OCI-LY1 (cell line): ENCODE results near the gene P4HA3.

ENCODE experiments used
- H2AFZ ChIP-seq: fragments of 200-600 bp; sonication (generic), shearing (Covaris generic); 2 replicates; pipeline ENCODE4 v1.6.0; 2014; ENCODE audit warnings: antibody characterized with exemption, mild to moderate bottlenecking, low read length
- H3F3A ChIP-seq: fragments of 200-600 bp; sonication (generic), shearing (Covaris generic); 2 replicates; pipeline ENCODE4 v1.6.0; 2014; ENCODE audit warnings: mild to moderate bottlenecking, antibody characterized with exemption, low read length, moderate library complexity; ENCODE audit not compliant: insufficient read depth
- H3K27ac ChIP-seq: fragments of 200-600 bp; sonication (generic); 2 replicates; pipeline ENCODE4 v1.5.1; 2014; ENCODE audit warnings: low read length, mixed run types, mild to moderate bottlenecking, low read depth; ENCODE audit not compliant: poor library complexity, severe bottlenecking
- H3K27me3 ChIP-seq: fragments of 200-600 bp; sonication (generic); 2 replicates; pipeline ENCODE4 v1.6.0; 2014; ENCODE audit warnings: antibody characterized with exemption, mild to moderate bottlenecking, low read length, moderate library complexity; ENCODE audit not compliant: insufficient read depth
- H3K36me3 ChIP-seq: fragments of 200-600 bp; sonication (generic); 2 replicates; pipeline ENCODE4 v1.6.1; 2014; ENCODE audit warnings: mild to moderate bottlenecking, antibody characterized with exemption, low read length, moderate library complexity, mixed read lengths; ENCODE audit not compliant: insufficient read depth
- H3K4me1 ChIP-seq: fragments of 200-600 bp; sonication (generic); 2 replicates; pipeline ENCODE4 v1.5.1; 2014; ENCODE audit warnings: mild to moderate bottlenecking, low read length, moderate library complexity; ENCODE audit not compliant: insufficient read depth, severe bottlenecking
- H3K4me2 ChIP-seq: fragments of 200-600 bp; sonication (generic), shearing (Covaris generic); 2 replicates; pipeline ENCODE4 v1.6.1; 2014; ENCODE audit warnings: low read length
- H3K4me3 ChIP-seq: fragments of 200-600 bp; sonication (generic); 2 replicates; pipeline ENCODE4 v1.5.1; 2014; ENCODE audit warnings: low read length, low read depth, mild to moderate bottlenecking, mixed read lengths; ENCODE audit not compliant: poor library complexity, severe bottlenecking
- H3K79me2 ChIP-seq: fragments of 200-600 bp; shearing (Covaris generic); 2 replicates; pipeline ENCODE4 v1.6.1; 2016; ENCODE audit warnings: mixed run types, low read length, mixed read lengths; ENCODE audit not compliant: insufficient read depth
- H3K9ac ChIP-seq: fragments of 200-600 bp; sonication (generic), shearing (Covaris generic); 2 replicates; pipeline ENCODE4 v1.6.1; 2014; ENCODE audit warnings: mild to moderate bottlenecking, low read length, mixed read lengths
- H3K9me2 ChIP-seq: fragments of 200-600 bp; sonication (generic), shearing (Covaris generic); 2 replicates; pipeline ENCODE4 v1.6.1; 2014; ENCODE audit warnings: low read depth, mild to moderate bottlenecking, low read length, mixed read lengths
- H3K9me3 ChIP-seq: fragments of 200-600 bp; shearing (Covaris generic); 2 replicates; pipeline ENCODE4 v1.6.1; 2014; ENCODE audit warnings: low read length, mixed read lengths
- H4K20me1 ChIP-seq: fragments of 200-600 bp; sonication (generic), shearing (Covaris generic); 2 replicates; pipeline ENCODE4 v1.6.0; 2016; ENCODE audit warnings: mild to moderate bottlenecking, low read length; ENCODE audit not compliant: insufficient read depth
- CTCF ChIP-seq: fragments of 200-600 bp; sonication (generic), shearing (Covaris generic); IDR thresholded peaks from 2 replicates; pipeline ENCODE4 v1.5.1; 2017; ENCODE audit warnings: mild to moderate bottlenecking, antibody characterized with exemption, low read length, moderate library complexity, mixed read lengths
- EZH2 ChIP-seq: fragments of 200-600 bp; sonication (generic), shearing (Covaris generic); IDR thresholded peaks from 2 replicates; pipeline ENCODE4 v1.8.0; 2017; ENCODE audit warnings: borderline replicate concordance, mixed run types, mild to moderate bottlenecking, antibody characterized with exemption, low read length, moderate library complexity, mixed read lengths

The P4HA3 gene

GRCh38 chr11:74278103-74278502, 33.3 kb downstream of the P4HA3 start:
- H3K9ac ChIP-seq: no peak overlapping the region
- no peak overlapping the region for H3K27ac ChIP-seq

DNA sequence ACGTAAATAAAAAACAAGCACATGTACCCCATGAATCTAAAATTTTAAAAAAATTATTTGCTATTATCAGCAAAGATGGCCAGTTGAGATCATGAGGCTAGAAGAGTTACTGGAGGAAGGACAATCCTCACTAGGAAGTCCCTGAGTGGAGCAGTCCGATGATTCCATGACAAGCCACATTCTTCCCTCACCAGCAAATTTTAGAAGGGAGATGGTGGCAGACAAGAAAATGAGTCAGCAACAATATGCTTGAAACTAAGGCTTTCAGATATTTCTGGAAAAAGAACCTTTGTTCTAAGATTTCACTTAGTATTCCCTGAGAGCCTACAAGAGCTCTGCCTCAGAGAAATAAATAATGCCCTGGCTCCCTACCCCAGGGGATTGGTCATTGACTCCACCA, 34.9 kb downstream of the P4HA3 start:
- Histone ChIP-seq H3K36me3 (no peaks in the 10 kb centered on the region), H4K20me1 (no peaks in the 10 kb centered on the region), H3K79me2 (no peaks in the 10 kb centered on the region), H3K27ac (no peak overlapping the region), H2AFZ (no peak overlapping the region), H3K4me3 (no peak overlapping the region), H3K4me1 (no peaks in the 10 kb centered on the region), H3K27me3 (no peaks in the 10 kb centered on the region), H3K9me3 (no peaks in the 10 kb centered on the region), H3K9me2 (no peaks in the 10 kb centered on the region), H3K4me2 (no peak overlapping the region), H3K9ac (no peak overlapping the region), H3F3A (no peaks in the 10 kb centered on the region)
- no peak for TF ChIP-seq CTCF
- no peak for TF ChIP-seq EZH2

More at GRCh38 chr11:74278103-74278502, 33.3 kb downstream of the P4HA3 start:
- Histone ChIP-seq H3K9me2 (no peaks in the 10 kb centered on the region), H3K4me2 (no peak overlapping the region), H4K20me1 (no peaks in the 10 kb centered on the region), H3F3A (no peaks in the 10 kb centered on the region), H3K4me3 (no peak overlapping the region), H3K9me3 (no peaks in the 10 kb centered on the region), H3K27me3 (no peaks in the 10 kb centered on the region), H2AFZ (no peak overlapping the region), H3K79me2 (no peaks in the 10 kb centered on the region), H3K36me3 (no peaks in the 10 kb centered on the region; the same call in 1 of the 2 replicates), H3K4me1 (no peaks in the 10 kb centered on the region)
- TF ChIP-seq EZH2: no peak
- no peak for TF ChIP-seq CTCF

DNA sequence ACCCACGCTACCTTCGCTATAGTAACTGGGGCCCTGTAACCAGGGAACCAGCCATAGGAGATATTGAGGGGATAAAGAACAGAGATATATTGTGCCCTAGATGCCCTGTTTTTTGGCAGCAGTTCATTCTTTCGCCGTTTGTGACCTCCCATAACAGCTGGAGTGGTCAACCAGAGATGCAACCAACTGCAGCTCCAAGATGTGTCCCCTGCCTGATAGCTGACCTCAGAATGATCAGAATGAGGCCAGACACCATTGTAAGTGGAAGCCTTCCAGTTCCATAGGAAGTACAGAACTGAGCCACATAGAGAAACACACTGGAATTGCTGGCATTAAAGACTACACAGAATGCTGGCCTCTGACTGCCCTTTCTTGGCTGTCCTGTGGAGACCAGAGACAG, 39.2 kb downstream of the P4HA3 start:
- H3K36me3 ChIP-seq: no peaks in the 10 kb centered on the region
- H3K4me1 ChIP-seq: no peaks in the 10 kb centered on the region
- no peak for TF ChIP-seq CTCF
- no peak for TF ChIP-seq EZH2

More for the DNA sequence above, 39.2 kb downstream of the P4HA3 start:
- Histone ChIP-seq H3K27me3 (no peaks in the 10 kb centered on the region), H3K79me2 (no peaks in the 10 kb centered on the region), H3K27ac (no peak overlapping the region), H4K20me1 (no peaks in the 10 kb centered on the region), H2AFZ (no peak overlapping the region), H3K4me2 (no peak overlapping the region), H3K4me3 (no peak overlapping the region), H3K9me2 (no peaks in the 10 kb centered on the region), H3K9ac (no peak overlapping the region), H3K9me3 (no peaks in the 10 kb centered on the region), H3F3A (no peaks in the 10 kb centered on the region)
